ENCODE measurements around the gene RPF1. TPM values are rescaled to one million over a fixed set of nuclear protein-coding genes. Genes with fewer than 3 reads are reported as not detected.
A peak's percentile ranks its signal among the peaks of the same experiment; 100 is the strongest.

Gene RPF1
- polyA plus RNA-seq, 1 donor (not counting 4 experiments of a cell fraction or from before 2014, with no cell fraction given): 57.8 TPM

DNA sequence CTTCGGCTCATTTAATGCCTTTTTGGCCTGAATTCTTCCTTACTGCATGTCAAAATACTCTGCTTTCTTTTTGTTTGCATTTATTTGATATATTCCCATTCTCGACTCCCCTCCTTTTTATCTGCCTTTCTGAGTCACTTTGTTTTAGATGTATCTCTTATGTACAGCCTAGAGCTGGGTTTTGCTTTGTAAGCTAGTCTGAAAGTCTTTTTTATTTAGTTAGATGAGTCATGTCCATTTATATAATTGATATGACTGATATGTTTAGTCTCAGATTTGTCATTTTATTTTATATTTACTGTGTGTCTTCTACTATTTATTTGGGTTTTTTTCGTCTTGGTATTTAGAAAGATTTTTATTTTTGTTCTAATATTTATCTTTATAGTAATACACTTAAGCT is 60.9 kb downstream of the RPF1 start:
- Histone ChIP-seq H2AFZ (ENCODE audit: control insufficient read depth, low read length) (no peak overlapping the region), H3K9me3 (ENCODE audit: control insufficient read depth, low read depth, low read length) (no peaks in the 10 kb centered on the region), H3K9ac (ENCODE audit: control insufficient read depth, extremely low read depth, insufficient read depth, low read length) (no peak overlapping the region), H3K4me3 (ENCODE audit: control insufficient read depth in 2 of 3, extremely low read depth in 1 of 3, insufficient read depth in 2 of 3, low read depth in 1 of 3, low read length in 3 of 3) (no peak overlapping the region), H4K20me1 (ENCODE audit: control insufficient read depth, extremely low read depth, insufficient read depth, low read length) (no peaks in the 10 kb centered on the region), H3K27me3 (ENCODE audit: control insufficient read depth, extremely low read depth, insufficient read depth, low read length) (no peaks in the 10 kb centered on the region), H3K9me1 (ENCODE audit: control insufficient read depth, extremely low read depth, insufficient read depth, low read length) (no peaks in the 10 kb centered on the region), H3K27ac (ENCODE audit: control insufficient read depth, insufficient read depth, low read length) (no peak overlapping the region), H3K4me1 (ENCODE audit: control insufficient read depth, extremely low read depth, insufficient read depth, low read length) (no peaks in the 10 kb centered on the region), H3K36me3 (ENCODE audit: control insufficient read depth in 2 of 2, extremely low read depth in 1 of 2, insufficient read depth in 2 of 2, low read length in 2 of 2) (no peaks in the 10 kb centered on the region), H3K4me2 (ENCODE audit: control insufficient read depth, extremely low read depth, insufficient read depth, low read depth, low read length) (no peak overlapping the region), H3K79me2 (ENCODE audit: control insufficient read depth, insufficient read depth, low read length) (no peaks in the 10 kb centered on the region)
- TF ChIP-seq, protein P1, sequence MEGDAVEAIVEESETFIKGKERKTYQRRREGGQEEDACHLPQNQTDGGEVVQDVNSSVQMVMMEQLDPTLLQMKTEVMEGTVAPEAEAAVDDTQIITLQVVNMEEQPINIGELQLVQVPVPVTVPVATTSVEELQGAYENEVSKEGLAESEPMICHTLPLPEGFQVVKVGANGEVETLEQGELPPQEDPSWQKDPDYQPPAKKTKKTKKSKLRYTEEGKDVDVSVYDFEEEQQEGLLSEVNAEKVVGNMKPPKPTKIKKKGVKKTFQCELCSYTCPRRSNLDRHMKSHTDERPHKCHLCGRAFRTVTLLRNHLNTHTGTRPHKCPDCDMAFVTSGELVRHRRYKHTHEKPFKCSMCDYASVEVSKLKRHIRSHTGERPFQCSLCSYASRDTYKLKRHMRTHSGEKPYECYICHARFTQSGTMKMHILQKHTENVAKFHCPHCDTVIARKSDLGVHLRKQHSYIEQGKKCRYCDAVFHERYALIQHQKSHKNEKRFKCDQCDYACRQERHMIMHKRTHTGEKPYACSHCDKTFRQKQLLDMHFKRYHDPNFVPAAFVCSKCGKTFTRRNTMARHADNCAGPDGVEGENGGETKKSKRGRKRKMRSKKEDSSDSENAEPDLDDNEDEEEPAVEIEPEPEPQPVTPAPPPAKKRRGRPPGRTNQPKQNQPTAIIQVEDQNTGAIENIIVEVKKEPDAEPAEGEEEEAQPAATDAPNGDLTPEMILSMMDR (optimal IDR thresholded peaks at IDR 0.05 in 1 of 3, IDR thresholded peaks at IDR 0.05 in 1 of 3, conservative IDR thresholded peaks at IDR 0.05 in 1 of 3; ENCODE audit: extremely low read depth in 1 of 3, insufficient read depth in 2 of 3, low read length in 3 of 3): no peak
- no peak for TF ChIP-seq EZH2 (IDR thresholded peaks at IDR 0.05; ENCODE audit: low read length)
- dilution Hi-C loops (cut with MboI; ENCODE audit: extremely low pct_ligation_motif_present, low sequenced_read_pairs): no loop called here
- FAIRE-seq: no peak
- DNase-seq (ENCODE audit: low read depth, low spot score): no peak

DNA sequence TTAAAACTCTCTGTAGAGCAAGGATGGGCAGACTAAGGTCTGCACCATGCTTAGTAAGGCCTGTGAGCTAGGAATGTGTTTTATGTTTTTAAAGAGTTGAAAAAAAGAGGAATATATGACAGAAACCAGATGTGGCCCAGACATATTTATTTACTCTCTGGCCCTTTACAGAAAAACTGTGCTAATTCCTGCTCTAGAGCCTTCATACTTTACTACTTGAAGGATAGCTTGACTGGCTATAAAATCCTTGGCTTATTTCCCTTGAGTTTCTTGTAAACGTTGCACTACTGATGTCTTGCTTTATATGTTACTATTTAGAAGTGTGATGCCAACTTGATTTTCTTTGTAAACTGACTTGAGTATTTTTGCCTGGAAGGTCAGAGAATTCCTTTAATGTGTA is 61.7 kb downstream of the RPF1 start:
- dilution Hi-C loops (cut with MboI; ENCODE audit: extremely low pct_ligation_motif_present, low sequenced_read_pairs): no loop called here

More for the DNA sequence above, 61.7 kb downstream of the RPF1 start:
- Histone ChIP-seq H3K4me2 (ENCODE audit: control insufficient read depth, extremely low read depth, insufficient read depth, low read depth, low read length) (no peak overlapping the region), H3K9me1 (ENCODE audit: control insufficient read depth, extremely low read depth, insufficient read depth, low read length) (no peaks in the 10 kb centered on the region), H3K27ac (ENCODE audit: control insufficient read depth, insufficient read depth, low read length) (no peak overlapping the region), H3K27me3 (ENCODE audit: control insufficient read depth, extremely low read depth, insufficient read depth, low read length) (no peaks in the 10 kb centered on the region), H4K20me1 (ENCODE audit: control insufficient read depth, extremely low read depth, insufficient read depth, low read length) (no peaks in the 10 kb centered on the region), H3K9me3 (ENCODE audit: control insufficient read depth, low read depth, low read length) (no peaks in the 10 kb centered on the region), H3K36me3 (ENCODE audit: control insufficient read depth in 2 of 2, extremely low read depth in 1 of 2, insufficient read depth in 2 of 2, low read length in 2 of 2) (no peaks in the 10 kb centered on the region), H3K9ac (ENCODE audit: control insufficient read depth, extremely low read depth, insufficient read depth, low read length) (no peak overlapping the region), H3K4me1 (ENCODE audit: control insufficient read depth, extremely low read depth, insufficient read depth, low read length) (no peaks in the 10 kb centered on the region), H3K4me3 (ENCODE audit: control insufficient read depth in 2 of 3, extremely low read depth in 1 of 3, insufficient read depth in 2 of 3, low read depth in 1 of 3, low read length in 3 of 3) (no peak overlapping the region), H3K79me2 (ENCODE audit: control insufficient read depth, insufficient read depth, low read length) (no peaks in the 10 kb centered on the region), H2AFZ (ENCODE audit: control insufficient read depth, low read length) (no peak overlapping the region)
- DNase-seq (ENCODE audit: low read depth, low spot score): no peak
- TF ChIP-seq, protein P1 (optimal IDR thresholded peaks at IDR 0.05 in 1 of 3, IDR thresholded peaks at IDR 0.05 in 1 of 3, conservative IDR thresholded peaks at IDR 0.05 in 1 of 3; ENCODE audit: extremely low read depth in 1 of 3, insufficient read depth in 2 of 3, low read length in 3 of 3): no peak
- no peak for TF ChIP-seq EZH2 (IDR thresholded peaks at IDR 0.05; ENCODE audit: low read length)
- peak; percentile 32 for FAIRE-seq

All from keratinocyte (primary cell).